Hematopoietic multipotent progenitor cell treated with erythropoietin and hydrocortisone succinate and interleukin-3 and kit ligand, for 15 days (in vitro differentiated cells): ENCODE results near the gene ZSCAN5B.
"Not testable (repeated sequence)": the region's sequence is repeated elsewhere in the genome, so short reads cannot be mapped to it uniquely, and the experiment has no call there.

ENCODE experiments used
- DNase-seq: peaks from one replicate; pipeline ENCODE4 v3.0.0-alpha.2; 2015; ENCODE audit warnings: low spot score

ZSCAN5B gene

GRCh38 chr19:56175861-56176307, 21.7 kb downstream of the ZSCAN5B start, which contains the start of gene GALP:
TSS of gene GALP (plus strand) at chr19:56176008. CDS start at chr19:56177109, 1,101 bp downstream.
- DNase-seq = not testable (repeated sequence)

- DNase-seq = no peak
Observed at GRCh38 chr19:56174550-56174949, 23.0 kb downstream of the ZSCAN5B start.

GRCh38 chr19:56174086-56174485, 23.5 kb downstream of the ZSCAN5B start:
- DNase-seq = no peak

- DNase-seq = no peak
Observed at GRCh38 chr19:56170261-56170660, 27.3 kb downstream of the ZSCAN5B start.

- no peak for DNase-seq
Observed at GRCh38 chr19:56167064-56167578, 30.5 kb downstream of the ZSCAN5B start.

GRCh38 chr19:56163097-56163496, 34.5 kb downstream of the ZSCAN5B start:
- no peak for DNase-seq

- no peak for DNase-seq
Observed at GRCh38 chr19:56162258-56162657, 35.3 kb downstream of the ZSCAN5B start.

GRCh38 chr19:56161534-56161933, 36.0 kb downstream of the ZSCAN5B start:
- no peak for DNase-seq

- no peak for DNase-seq
Observed at GRCh38 chr19:56159622-56160271, 37.8 kb downstream of the ZSCAN5B start.

GRCh38 chr19:56159009-56159559, 38.5 kb downstream of the ZSCAN5B start:
- no peak for DNase-seq

- no peak for DNase-seq
Observed at GRCh38 chr19:56158170-56158757, 39.3 kb downstream of the ZSCAN5B start.

- no peak for DNase-seq
Observed at GRCh38 chr19:56156768-56157167, 40.8 kb downstream of the ZSCAN5B start.

GRCh38 chr19:56155124-56155687, 42.4 kb downstream of the ZSCAN5B start:
- DNase-seq = no peak

GRCh38 chr19:56153507-56153906, 44.1 kb downstream of the ZSCAN5B start:
- no peak for DNase-seq

- no peak for DNase-seq
Observed at GRCh38 chr19:56152644-56153043, 44.9 kb downstream of the ZSCAN5B start.

- no peak for DNase-seq
Observed at GRCh38 chr19:56150358-56150757, 47.2 kb downstream of the ZSCAN5B start.

- no peak for DNase-seq
Observed at GRCh38 chr19:56149656-56150038, 47.9 kb downstream of the ZSCAN5B start.

- not testable (repeated sequence) for DNase-seq
Observed at GRCh38 chr19:56148955-56149655, 48.5 kb downstream of the ZSCAN5B start.

GRCh38 chr19:56148096-56148495, 49.5 kb downstream of the ZSCAN5B start:
- DNase-seq = no peak

GRCh38 chr19:56147307-56147706, 50.3 kb downstream of the ZSCAN5B start:
- no peak for DNase-seq

GRCh38 chr19:56146904-56147303, 50.7 kb downstream of the ZSCAN5B start:
- DNase-seq = no peak

- DNase-seq = no peak
Observed at GRCh38 chr19:56145698-56146097, 51.9 kb downstream of the ZSCAN5B start.
